ENCODE data around the gene PRKAG2.

Gene PRKAG2

GRCh38 chr7:151817315-151817690 lies 59.6 kb downstream of the PRKAG2 start:
- Histone ChIP-seq H3K27me3 (ENCODE audit: low read depth, low read length) (no peaks in the 10 kb centered on the region), H3K4me2 (ENCODE audit: low read length) (no peak overlapping the region)

GRCh38 chr7:151816562-151817314 lies 60.2 kb downstream of the PRKAG2 start:
- no peaks in the 10 kb centered on the region for H3K36me3 ChIP-seq (replicated peaks; ENCODE audit: low read depth, low read length)
- H3K4me2 ChIP-seq (ENCODE audit: low read length), result no peak overlapping the region
- H3K27me3 ChIP-seq (ENCODE audit: low read depth, low read length), result no peaks in the 10 kb centered on the region
- no peak overlapping the region for H3K4me3 ChIP-seq (ENCODE audit: low read length)
- H3K9ac ChIP-seq (ENCODE audit: low read length), result no peak overlapping the region
- H3K4me1 ChIP-seq (ENCODE audit: low read length), result no peaks in the 10 kb centered on the region
- H3K9me3 ChIP-seq (ENCODE audit: insufficient read depth, low read length), result no peaks in the 10 kb centered on the region
- TF ChIP-seq, protein P1, sequence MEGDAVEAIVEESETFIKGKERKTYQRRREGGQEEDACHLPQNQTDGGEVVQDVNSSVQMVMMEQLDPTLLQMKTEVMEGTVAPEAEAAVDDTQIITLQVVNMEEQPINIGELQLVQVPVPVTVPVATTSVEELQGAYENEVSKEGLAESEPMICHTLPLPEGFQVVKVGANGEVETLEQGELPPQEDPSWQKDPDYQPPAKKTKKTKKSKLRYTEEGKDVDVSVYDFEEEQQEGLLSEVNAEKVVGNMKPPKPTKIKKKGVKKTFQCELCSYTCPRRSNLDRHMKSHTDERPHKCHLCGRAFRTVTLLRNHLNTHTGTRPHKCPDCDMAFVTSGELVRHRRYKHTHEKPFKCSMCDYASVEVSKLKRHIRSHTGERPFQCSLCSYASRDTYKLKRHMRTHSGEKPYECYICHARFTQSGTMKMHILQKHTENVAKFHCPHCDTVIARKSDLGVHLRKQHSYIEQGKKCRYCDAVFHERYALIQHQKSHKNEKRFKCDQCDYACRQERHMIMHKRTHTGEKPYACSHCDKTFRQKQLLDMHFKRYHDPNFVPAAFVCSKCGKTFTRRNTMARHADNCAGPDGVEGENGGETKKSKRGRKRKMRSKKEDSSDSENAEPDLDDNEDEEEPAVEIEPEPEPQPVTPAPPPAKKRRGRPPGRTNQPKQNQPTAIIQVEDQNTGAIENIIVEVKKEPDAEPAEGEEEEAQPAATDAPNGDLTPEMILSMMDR (IDR thresholded peaks at IDR 0.05; ENCODE audit: low read depth, low read length), result no peak
- no peak for TF ChIP-seq EZH2phosphoT487 (IDR thresholded peaks at IDR 0.05; ENCODE audit: low read depth)
- H3K27ac ChIP-seq (ENCODE audit: low read length), result no peak overlapping the region
- H4K20me1 ChIP-seq (ENCODE audit: insufficient read depth, low read length), result no peaks in the 10 kb centered on the region
- H3K79me2 ChIP-seq (ENCODE audit: low read length), result no peaks in the 10 kb centered on the region
- H2AFZ ChIP-seq (ENCODE audit: low read depth, low read length), result no peak overlapping the region

More at GRCh38 chr7:151817315-151817690, 59.6 kb downstream of the PRKAG2 start:
- Histone ChIP-seq H3K27ac (ENCODE audit: low read length) (no peak overlapping the region), H3K9me3 (ENCODE audit: insufficient read depth, low read length) (no peaks in the 10 kb centered on the region), H3K36me3 (replicated peaks; ENCODE audit: low read depth, low read length) (no peaks in the 10 kb centered on the region), H4K20me1 (ENCODE audit: insufficient read depth, low read length) (no peaks in the 10 kb centered on the region), H3K4me1 (ENCODE audit: low read length) (no peaks in the 10 kb centered on the region), H3K9ac (ENCODE audit: low read length) (no peak overlapping the region), H2AFZ (ENCODE audit: low read depth, low read length) (no peak overlapping the region), H3K79me2 (ENCODE audit: low read length) (no peaks in the 10 kb centered on the region), H3K4me3 (ENCODE audit: low read length) (no peak overlapping the region)
- TF ChIP-seq, protein P1 (IDR thresholded peaks at IDR 0.05; ENCODE audit: low read depth, low read length), result no peak
- TF ChIP-seq EZH2phosphoT487 (IDR thresholded peaks at IDR 0.05; ENCODE audit: low read depth), result no peak

DNA sequence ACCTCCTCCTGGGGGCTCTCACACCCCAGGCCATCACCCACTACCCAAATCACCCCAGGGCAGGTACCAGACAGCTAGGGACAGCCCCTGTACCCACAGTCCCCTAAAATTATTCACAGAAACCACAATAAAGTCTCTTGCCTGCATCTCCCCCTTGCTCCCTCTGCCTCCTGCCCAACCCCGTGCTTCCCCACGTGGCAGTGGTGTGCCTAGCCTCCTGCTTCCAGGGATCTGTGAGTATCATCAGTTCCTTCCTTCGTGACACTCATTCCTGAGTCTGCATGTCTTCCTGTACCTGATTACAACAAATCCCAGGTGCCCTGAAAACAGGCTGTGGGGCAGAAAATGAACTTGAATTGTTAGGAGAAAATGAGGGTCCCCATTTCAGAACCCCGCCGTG lies 61.5 kb downstream of the PRKAG2 start:
- Histone ChIP-seq H3K4me2 (ENCODE audit: low read length) (no peak overlapping the region), H3K4me1 (ENCODE audit: low read length) (no peaks in the 10 kb centered on the region), H3K79me2 (ENCODE audit: low read length) (no peaks in the 10 kb centered on the region)

DNA sequence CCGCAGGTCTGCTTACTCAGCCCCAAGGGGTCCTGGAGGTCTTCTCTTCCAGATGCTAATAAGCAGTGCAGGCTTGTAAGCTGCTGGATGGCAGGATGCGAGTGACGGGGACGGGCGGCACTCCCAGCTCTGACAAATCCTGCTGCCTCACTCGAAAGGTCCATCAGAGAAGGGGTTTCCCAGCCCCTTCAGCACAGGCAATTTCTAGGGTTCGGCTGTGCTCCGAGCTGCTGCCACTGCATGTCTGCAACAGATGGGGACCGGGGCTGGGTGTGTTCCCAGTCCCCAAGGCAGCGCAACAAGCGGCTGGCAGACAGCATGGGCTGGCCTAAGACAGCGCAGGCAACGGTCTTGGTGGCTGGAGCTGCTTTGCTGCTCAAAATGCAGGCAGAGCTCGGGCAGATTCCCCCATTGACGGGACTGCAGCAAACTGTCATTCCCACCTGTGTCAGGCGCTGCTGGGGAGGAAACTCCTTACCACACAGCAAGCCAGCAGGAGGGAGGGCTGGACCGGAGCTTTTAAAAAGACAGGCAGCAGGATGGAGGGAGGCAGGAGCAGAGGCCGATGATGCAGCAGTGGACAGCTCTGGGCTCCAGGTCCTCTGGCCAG lies 62.4 kb downstream of the PRKAG2 start:
- no peaks in the 10 kb centered on the region for H3K4me1 ChIP-seq (ENCODE audit: low read length)
- no peaks in the 10 kb centered on the region for H4K20me1 ChIP-seq (ENCODE audit: insufficient read depth, low read length)
- no peaks in the 10 kb centered on the region for H3K79me2 ChIP-seq (ENCODE audit: low read length)
- H3K9ac ChIP-seq (ENCODE audit: low read length), result no peak overlapping the region
- no peak overlapping the region for H3K4me3 ChIP-seq (ENCODE audit: low read length)
- H3K9me3 ChIP-seq (ENCODE audit: insufficient read depth, low read length), result no peaks in the 10 kb centered on the region
- H3K36me3 ChIP-seq (replicated peaks; ENCODE audit: low read depth, low read length), result no peaks in the 10 kb centered on the region
- H2AFZ ChIP-seq (ENCODE audit: low read depth, low read length), result no peak overlapping the region
- no peaks in the 10 kb centered on the region for H3K27me3 ChIP-seq (ENCODE audit: low read depth, low read length)
- H3K4me2 ChIP-seq (ENCODE audit: low read length), result no peak overlapping the region
- H3K27ac ChIP-seq (ENCODE audit: low read length), result no peak overlapping the region
- TF ChIP-seq, protein P1 (IDR thresholded peaks at IDR 0.05; ENCODE audit: low read depth, low read length), result no peak
- no peak for TF ChIP-seq EZH2phosphoT487 (IDR thresholded peaks at IDR 0.05; ENCODE audit: low read depth)

More for the DNA sequence above, 61.5 kb downstream of the PRKAG2 start:
- Histone ChIP-seq H3K9ac (ENCODE audit: low read length) (no peak overlapping the region), H3K4me3 (ENCODE audit: low read length) (no peak overlapping the region), H4K20me1 (ENCODE audit: insufficient read depth, low read length) (no peaks in the 10 kb centered on the region), H3K36me3 (replicated peaks; ENCODE audit: low read depth, low read length) (no peaks in the 10 kb centered on the region), H2AFZ (ENCODE audit: low read depth, low read length) (no peak overlapping the region), H3K27ac (ENCODE audit: low read length) (no peak overlapping the region), H3K9me3 (ENCODE audit: insufficient read depth, low read length) (no peaks in the 10 kb centered on the region), H3K27me3 (ENCODE audit: low read depth, low read length) (no peaks in the 10 kb centered on the region)
- TF ChIP-seq, protein P1 (IDR thresholded peaks at IDR 0.05; ENCODE audit: low read depth, low read length), result no peak
- no peak for TF ChIP-seq EZH2phosphoT487 (IDR thresholded peaks at IDR 0.05; ENCODE audit: low read depth)
